IPS-NIHi11 (cell line): Measurements from ENCODE around the gene TCTN2.

Experiments used
- DNase-seq: peaks from one replicate; pipeline ENCODE4 v3.0.0; 2012; ENCODE audit warnings: mixed read lengths, low spot score

TCTN2 gene

DNA sequence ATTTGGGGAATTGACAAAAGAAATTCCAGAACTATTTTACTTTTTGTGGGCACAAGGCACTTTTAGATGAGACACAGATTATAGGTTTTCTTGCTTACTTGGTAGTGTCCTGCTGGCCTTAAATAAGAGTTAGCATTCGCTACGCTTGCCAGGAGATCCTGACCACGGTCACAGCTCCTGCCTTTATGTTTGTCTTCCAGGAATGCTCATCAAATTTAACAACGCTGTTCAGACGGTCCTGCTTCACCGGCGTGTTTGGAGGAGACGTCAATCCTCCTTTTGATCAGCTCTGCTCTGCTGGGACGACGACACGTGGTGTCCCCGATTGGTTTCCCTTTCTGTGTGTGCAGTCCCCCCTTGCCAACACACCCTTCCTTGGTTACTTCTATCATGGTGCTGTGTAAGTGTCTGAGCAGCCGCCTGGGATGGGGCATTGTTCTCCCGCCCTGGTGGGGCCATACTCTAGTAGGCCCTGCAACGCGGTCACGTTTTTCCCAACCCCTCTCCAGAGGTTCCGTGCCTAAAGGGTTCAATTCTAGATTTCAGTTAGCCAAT lies 15.8 kb downstream of the TCTN2 start:
- DNase-seq, result no peak

DNA sequence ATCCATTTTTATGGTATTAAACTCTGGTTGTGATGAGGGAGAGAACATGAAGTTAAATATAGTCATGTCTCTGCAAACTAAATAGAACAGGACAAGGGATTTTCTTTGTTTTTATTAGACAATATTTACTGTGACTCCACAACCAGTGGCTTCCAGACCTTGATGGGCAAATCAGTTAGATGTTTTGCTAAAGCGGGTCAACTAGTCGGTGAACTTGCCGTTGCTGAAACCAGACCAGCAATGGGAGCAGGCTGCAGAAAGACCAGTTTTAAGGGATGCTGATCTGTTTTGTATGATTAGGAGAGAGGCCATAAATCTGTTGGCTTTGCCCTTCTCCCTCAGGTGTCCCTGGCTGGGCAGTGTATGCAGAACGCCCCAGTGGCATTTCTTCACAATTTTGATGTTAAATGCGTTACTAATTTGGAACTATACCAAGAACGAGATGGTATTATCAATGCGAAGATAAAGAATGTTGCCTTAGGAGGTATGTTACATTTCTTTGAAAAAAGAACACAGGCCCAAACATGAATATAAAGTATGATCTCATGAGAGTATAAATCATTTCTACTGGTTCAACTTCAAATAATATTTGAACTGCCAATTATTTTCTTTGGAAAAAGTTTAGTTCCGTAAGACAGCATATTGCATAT lies 19.4 kb downstream of the TCTN2 start:
- no peak for DNase-seq

DNA sequence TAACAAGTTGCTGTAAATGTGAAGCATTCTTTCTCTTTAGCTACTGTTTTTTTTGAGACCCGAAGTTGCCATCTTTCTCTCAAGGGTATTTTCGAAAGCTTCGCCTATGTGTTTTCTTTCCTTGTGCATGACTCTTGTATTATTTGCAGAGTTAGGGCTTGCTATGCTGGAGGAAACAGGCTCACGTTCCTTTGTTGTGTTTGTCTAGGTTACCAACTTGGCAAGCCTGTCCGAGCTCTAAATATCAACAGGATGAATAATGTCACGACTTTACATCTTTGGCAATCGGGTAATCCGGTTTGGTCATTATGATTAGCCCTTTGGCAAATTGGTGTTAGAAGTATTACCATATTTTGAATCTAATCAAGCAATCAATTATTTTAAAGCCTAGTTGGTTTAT lies 25.3 kb downstream of the TCTN2 start:
- no peak for DNase-seq

GRCh38 chr12:123696646-123697045 lies 25.7 kb downstream of the TCTN2 start:
- DNase-seq, result no peak

GRCh38 chr12:123705935-123706334 lies 35.0 kb downstream of the TCTN2 start:
- peak; percentile 31 for DNase-seq

DNA sequence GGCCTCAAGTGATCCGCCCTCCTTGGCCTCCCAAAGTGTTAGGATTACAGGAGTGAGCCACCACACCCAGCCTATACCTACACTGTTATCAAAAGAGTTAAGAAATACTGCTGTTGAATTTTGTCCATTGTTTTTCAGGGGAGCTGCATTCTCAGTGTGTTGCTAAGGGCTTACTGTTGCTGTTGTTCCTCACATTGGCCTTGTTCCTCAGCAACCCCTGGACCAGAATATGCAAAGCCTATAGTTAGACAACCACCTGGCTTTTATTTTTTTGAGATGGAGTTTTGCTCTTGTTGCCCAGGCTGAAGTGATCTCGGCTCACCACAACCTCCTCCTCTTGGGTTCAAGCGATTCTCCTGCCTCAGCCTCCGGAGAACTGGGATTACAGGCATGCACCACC lies 36.6 kb downstream of the TCTN2 start:
- no peak for DNase-seq

DNA sequence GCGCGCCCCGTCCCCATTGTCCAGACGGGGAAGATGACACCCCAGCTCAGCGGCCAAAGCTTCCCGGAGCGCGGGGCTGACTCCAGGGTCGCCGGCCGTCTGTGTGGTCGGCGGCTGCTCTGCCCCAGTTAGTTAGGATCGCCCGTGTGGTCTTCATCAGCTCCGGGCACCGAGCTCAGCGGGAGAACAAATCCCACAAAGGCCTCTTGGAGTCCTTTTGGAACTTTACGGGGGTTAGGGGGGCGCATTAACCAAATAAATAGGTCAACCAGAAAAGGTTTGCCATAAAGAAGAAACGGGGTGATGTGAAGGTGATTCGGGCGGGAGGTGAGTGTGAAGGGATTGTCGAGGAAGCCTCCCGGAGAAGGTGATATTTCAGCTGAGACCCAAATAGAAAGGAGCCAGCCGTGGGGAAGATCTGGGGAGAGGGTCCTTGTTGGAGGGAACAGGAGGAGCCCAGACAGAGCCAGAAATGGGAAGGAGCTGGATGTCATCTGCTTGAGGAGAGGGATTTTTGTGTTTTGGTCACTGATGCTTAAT lies 41.9 kb downstream of the TCTN2 start:
- no peak for DNase-seq

DNA sequence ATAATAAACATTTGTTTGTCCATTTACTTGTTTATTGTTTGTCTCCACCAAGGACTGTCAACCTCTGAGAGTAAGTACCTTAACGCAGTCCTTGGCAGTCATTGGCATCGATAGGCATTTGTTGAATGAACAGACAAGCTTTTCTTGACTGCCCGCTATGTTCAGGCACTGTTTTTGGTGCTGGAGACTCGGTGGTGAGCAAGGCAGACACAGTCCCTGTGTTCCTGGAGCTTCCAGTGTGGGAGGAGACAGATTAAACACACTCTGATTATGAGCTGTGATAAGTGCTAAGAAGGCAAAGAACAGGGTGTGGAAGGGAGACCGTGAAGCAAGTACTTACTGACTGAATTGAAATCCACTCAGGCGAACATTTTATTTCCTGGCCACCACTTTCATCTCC lies 42.5 kb downstream of the TCTN2 start:
- no peak for DNase-seq

GRCh38 chr12:123713823-123714585 lies 43.1 kb downstream of the TCTN2 start:
- no peak for DNase-seq

- no peak for DNase-seq
Measured at GRCh38 chr12:123715195-123715594, 44.3 kb downstream of the TCTN2 start.

GRCh38 chr12:123717350-123717749 lies 46.4 kb downstream of the TCTN2 start:
- DNase-seq, result no peak

DNA sequence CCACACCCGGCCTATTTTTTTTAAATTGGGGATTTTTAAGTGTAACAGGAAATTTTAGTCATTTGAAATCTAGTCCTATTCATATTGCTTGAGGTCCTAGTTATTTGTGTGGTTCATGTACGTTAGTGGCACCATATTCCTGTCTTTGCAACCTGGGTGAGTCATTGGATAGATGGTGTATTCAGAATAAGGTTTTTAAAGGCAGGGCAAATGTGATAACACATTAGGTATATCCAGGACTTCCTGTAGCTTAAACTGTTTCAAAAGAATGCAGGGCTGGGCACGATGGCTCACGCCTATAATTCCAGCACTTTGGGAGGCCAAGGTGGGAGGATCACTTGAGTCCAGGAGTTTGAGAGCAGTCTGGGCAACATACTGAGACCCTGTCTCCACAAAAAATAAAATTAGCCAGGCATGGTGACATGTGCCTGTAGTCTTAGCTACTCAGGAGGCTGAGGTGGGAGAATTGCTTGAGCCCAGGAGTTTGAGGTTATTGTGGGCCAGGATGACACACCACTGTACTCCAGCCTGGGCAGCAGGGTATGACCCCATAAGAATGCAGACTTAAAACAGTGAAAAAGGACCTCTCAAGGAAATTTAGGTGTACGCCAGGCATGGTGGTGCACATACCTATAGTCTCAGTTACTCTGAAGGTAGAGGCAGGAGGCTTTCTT lies 49.4 kb downstream of the TCTN2 start:
- no peak for DNase-seq

DNA sequence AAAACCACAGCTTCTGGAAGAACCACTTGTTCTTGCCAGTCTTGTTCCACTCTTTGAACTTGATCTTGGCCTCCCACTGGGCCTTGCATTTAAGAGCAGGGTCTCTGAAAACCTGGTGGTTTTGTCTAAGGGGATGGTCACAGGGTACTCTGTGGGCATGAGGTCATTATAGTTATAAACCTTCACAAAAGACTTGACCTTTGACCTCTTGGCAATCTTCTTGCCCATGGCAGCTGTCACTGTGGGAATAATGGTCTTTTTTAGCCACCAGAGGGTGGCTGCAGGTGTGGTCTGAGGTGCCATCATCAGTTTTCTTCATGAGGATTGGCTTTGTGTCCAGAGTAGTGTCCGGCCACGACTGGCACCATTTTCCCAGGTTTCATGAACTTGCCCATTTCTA lies 50.3 kb downstream of the TCTN2 start:
- no peak for DNase-seq

- DNase-seq, result no peak
Measured at GRCh38 chr12:123723011-123723410, 52.1 kb downstream of the TCTN2 start.

DNA sequence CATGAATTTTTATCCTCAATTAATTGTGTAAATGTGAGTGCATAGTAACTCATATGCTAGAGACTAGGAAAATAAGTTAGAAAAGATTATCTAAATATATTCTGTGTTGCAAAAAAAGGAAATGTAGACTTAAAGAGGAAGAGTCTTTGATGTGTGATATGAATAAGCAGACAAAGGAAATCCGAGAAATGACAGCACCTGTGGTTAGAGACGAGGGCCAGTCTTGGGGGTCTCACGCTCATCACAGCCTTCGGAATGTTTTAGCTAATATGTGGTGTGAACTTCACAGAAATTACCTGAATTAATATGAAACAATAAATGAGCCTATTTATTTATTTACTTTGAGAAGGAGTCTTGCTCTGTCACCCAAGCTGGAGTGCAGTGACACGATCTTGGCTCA lies 52.9 kb downstream of the TCTN2 start:
- DNase-seq, result no peak

DNA sequence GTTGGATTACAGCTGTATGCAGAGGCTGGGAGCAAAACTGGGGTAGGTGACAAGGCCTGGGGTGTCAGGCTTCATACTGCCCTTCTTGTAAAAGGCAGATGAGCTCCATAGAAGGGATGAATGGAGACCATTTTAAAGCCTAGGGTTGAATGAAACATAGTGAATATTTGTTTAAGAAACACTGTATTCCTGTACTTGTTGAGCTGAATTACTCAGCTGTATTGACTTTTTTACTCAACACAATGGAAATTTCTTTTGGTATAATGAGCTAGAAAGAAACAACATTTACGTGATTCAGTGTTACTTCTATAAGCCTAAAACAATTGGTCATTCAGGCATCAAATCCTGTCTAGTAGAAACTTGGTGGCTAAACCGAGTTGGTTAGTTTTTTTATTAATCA lies 55.3 kb downstream of the TCTN2 start:
- DNase-seq, result no peak

DNA sequence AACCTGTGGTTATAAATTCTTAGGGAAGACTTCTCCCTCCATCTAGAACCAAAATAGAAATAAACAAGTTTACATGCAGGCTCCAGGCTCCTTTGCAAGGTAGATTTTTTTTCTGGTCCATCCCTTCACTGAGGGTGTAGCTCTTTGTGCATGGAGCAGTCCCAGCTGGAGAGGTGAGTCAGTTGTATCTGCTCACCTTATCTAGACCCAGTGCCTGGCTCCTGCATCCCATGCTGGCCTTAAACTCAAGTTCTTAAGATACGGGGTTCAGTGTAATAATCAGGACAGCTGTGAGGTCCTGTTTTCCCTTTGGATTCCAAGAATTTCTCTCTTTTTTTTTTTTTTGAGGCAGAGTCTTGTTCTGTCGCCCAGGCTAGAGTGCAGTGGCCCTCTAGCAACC lies 56.0 kb downstream of the TCTN2 start:
- no peak for DNase-seq

DNA sequence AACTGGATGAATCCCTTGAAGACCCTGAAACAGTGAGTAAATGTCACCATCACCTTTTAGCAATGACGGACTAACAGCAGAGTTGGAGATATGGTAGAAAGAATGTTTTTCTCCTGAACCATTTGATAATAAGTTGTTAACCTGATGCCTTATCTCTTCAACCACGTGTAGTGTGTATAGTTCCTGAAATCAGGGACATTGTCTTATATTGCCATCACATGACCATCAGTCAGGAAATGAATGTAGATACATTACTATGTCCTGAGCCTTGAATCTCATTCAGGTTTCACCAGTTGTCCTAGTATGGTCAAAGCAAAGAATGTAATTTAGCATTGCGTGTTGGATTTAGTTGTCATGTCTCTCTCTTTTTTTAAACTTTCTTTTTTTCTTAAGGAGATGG lies 57.0 kb downstream of the TCTN2 start:
- no peak for DNase-seq

GRCh38 chr12:123731596-123731995 lies 60.7 kb downstream of the TCTN2 start:
- DNase-seq, result no peak

GRCh38 chr12:123732251-123732650 lies 61.3 kb downstream of the TCTN2 start:
- no peak for DNase-seq

GRCh38 chr12:123733229-123733628 lies 62.3 kb downstream of the TCTN2 start:
- no peak for DNase-seq

GRCh38 chr12:123734268-123734667 lies 63.4 kb downstream of the TCTN2 start:
- no peak for DNase-seq
